Globus pallidus (tissue), 1 donor: ENCODE measurements around the gene IGSF6.

Source experiments
- DNase-seq: peaks from one replicate; pipeline ENCODE4 v3.0.0-alpha.2; 2015; ENCODE audit warnings: low spot score

The IGSF6 gene

GRCh38 chr16:21600031-21600773, 52.2 kb downstream of the IGSF6 start:
- DNase-seq = peak; percentile 25

GRCh38 chr16:21599122-21600030, 53.0 kb downstream of the IGSF6 start, which contains the start of gene METTL9:
TSS of gene METTL9 (plus strand) at chr16:21599577. CDS start at chr16:21599734, 157 bp downstream.
- peak; percentile 96 for DNase-seq

GRCh38 chr16:21598701-21599121, 53.7 kb downstream of the IGSF6 start:
- peak; percentile 25 for DNase-seq

- no peak for DNase-seq
Measured at GRCh38 chr16:21598206-21598605, 54.2 kb downstream of the IGSF6 start.

- DNase-seq = no peak
Measured at GRCh38 chr16:21597561-21598030, 54.8 kb downstream of the IGSF6 start.

GRCh38 chr16:21593530-21594289, 58.7 kb downstream of the IGSF6 start:
- no peak for DNase-seq

- no peak for DNase-seq
Measured at GRCh38 chr16:21592191-21592590, 60.2 kb downstream of the IGSF6 start.

GRCh38 chr16:21590796-21591195, 61.6 kb downstream of the IGSF6 start:
- DNase-seq = no peak

- DNase-seq = no peak
Measured at GRCh38 chr16:21590287-21590686, 62.1 kb downstream of the IGSF6 start.

- DNase-seq = no peak
Measured at GRCh38 chr16:21589551-21589950, 62.9 kb downstream of the IGSF6 start.
